HepG2 (cell line): ENCODE data around the gene MDP1. TPM values are rescaled to one million over a fixed set of nuclear protein-coding genes. Genes with fewer than 3 reads are reported as not detected.

Experiments
- ELF3 ChIP-seq: IDR thresholded peaks from 2 replicates; pipeline ENCODE4 v1.6.1; 2016; ENCODE audit warnings: missing genetic modification reagents, missing compliant biosample characterization
- FLYWCH1 ChIP-seq: sonication (generic); formaldehyde crosslinking; IDR thresholded peaks from 2 replicates; pipeline ENCODE4 v1.8.1; 2023; ENCODE audit warnings: mild to moderate bottlenecking, missing genetic modification reagents
- JUN ChIP-seq: sonication (generic); formaldehyde crosslinking; IDR thresholded peaks from 2 replicates; pipeline ENCODE4 v1.4.0; 2020; ENCODE audit warnings: mild to moderate bottlenecking, missing genetic modification reagents
- NCOA5 ChIP-seq: sonication (generic); formaldehyde crosslinking; IDR thresholded peaks from 2 replicates; pipeline ENCODE4 v1.4.0; 2020; ENCODE audit warnings: missing genetic modification reagents
- SIX1 ChIP-seq: sonication (generic); formaldehyde crosslinking; IDR thresholded peaks from 2 replicates; pipeline ENCODE4 v1.4.0; 2020; ENCODE audit warnings: missing genetic modification reagents, borderline replicate concordance
- ZC3H13 ChIP-seq: sonication (generic); formaldehyde crosslinking; IDR thresholded peaks from 2 replicates; pipeline ENCODE4 v1.8.1; 2023; ENCODE audit warnings: mild to moderate bottlenecking, missing genetic modification reagents, moderate library complexity
- ZNF629 ChIP-seq: sonication (generic); formaldehyde crosslinking; conservative IDR thresholded peaks from 2 replicates; pipeline ENCODE4 v1.5.0; 2020; ENCODE audit warnings: missing genetic modification reagents
- ZNF674 ChIP-seq: sonication (generic); formaldehyde crosslinking; IDR thresholded peaks from 2 replicates; pipeline ENCODE4 v1.5.0; 2020; ENCODE audit warnings: low read depth, mild to moderate bottlenecking, missing genetic modification reagents
- ZNF850 ChIP-seq: sonication (generic); formaldehyde crosslinking; conservative IDR thresholded peaks from 2 replicates; pipeline ENCODE4 v1.9.0; 2021; ENCODE audit warnings: mild to moderate bottlenecking, missing genetic modification reagents
- polyA plus RNA-seq, 8 experiments: library from polyadenylated mRNA; depleted of rRNA in 3 of 8; stranded (reverse) in 7 of 8; unstranded in 1 of 8; fragments of >200 nt; fragmentation: Illumina TruSeq in 4 of 8; extraction: Trizol in 4 of 8; gene quantifications; 2 replicates each; pipeline versions ENCODE4 v1.2.1 to v1.2.3, GENCODE V29; 2011 to 2016; ENCODE audit warnings: low read depth in 4 of 8, missing spikeins in 1 of 8, mixed read lengths in 1 of 8; ENCODE audit not compliant: insufficient read depth in 1 of 8
- total RNA-seq, 5 experiments: library from RNA; depleted of rRNA; stranded (reverse); fragments of >200 nt; fragmentation: Illumina TruSeq; extraction: Trizol; gene quantifications; 2 replicates each; pipeline ENCODE4 v1.2.3, GENCODE V29; 2016; ENCODE audit warnings: low read depth in 1 of 5
- TF ChIP-seq, protein P1 (sequence below): sonication (generic); formaldehyde crosslinking; IDR thresholded peaks from 2 replicates; pipeline ENCODE4 v1.5.0; 2020; ENCODE audit warnings: mild to moderate bottlenecking, missing genetic modification reagents, borderline replicate concordance
- TF ChIP-seq, protein P2 (sequence below): sonication (generic); formaldehyde crosslinking; IDR thresholded peaks from 2 replicates; pipeline ENCODE4 v1.4.0; 2020; ENCODE audit warnings: missing genetic modification reagents
- TF ChIP-seq, protein P3 (sequence below), 2 experiments: sonication (generic) in 1 of 2; formaldehyde crosslinking in 1 of 2; IDR thresholded peaks; 2 replicates each; pipeline versions ENCODE4 v1.6.1 to v1.9.0; 2014 to 2022; ENCODE audit warnings: antibody characterized with exemption in 1 of 2, borderline replicate concordance in 1 of 2, inconsistent platforms in 1 of 2, low read depth in 1 of 2, missing genetic modification reagents in 1 of 2
- TF ChIP-seq, protein P4 (sequence below): sonication (generic); formaldehyde crosslinking; IDR thresholded peaks from 2 replicates; pipeline ENCODE4 v1.4.0; 2020; ENCODE audit warnings: low read depth, mild to moderate bottlenecking, missing genetic modification reagents

Gene MDP1
- total and polyA plus RNA-seq, 2 of the 13 experiments (the other 11 are each of a cell fraction or from before 2014, with no cell fraction given): 44.1 to 48.7 TPM

DNA sequence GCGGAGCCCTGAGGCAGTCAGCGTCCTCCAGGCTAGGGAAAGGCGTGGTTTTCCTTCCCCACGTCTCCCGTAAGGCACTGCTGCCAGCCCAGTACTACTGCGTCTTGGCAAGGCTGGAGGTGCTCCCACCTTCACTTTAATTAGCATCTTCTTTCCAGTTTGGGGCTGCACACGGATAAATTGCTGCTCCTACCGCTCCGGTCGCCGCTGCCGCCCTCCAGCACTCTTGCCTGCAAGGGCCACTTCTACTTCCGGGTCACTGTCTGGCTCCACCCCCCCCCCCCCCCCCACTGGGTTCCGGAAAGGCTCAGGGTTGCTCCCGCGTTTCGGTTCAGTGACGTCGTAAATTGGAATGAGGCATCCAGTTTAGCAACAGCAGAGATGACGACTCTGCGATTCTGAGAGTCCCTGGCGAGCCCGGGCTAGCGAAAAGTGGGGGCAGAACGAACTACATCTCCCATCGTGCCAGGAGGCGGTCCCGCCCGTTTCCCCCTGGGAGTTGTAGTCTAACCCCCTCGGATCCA, 16.3 kb upstream of the MDP1 start, which contains the start of gene NEDD8 (continued):
- TF ChIP-seq, protein P1, sequence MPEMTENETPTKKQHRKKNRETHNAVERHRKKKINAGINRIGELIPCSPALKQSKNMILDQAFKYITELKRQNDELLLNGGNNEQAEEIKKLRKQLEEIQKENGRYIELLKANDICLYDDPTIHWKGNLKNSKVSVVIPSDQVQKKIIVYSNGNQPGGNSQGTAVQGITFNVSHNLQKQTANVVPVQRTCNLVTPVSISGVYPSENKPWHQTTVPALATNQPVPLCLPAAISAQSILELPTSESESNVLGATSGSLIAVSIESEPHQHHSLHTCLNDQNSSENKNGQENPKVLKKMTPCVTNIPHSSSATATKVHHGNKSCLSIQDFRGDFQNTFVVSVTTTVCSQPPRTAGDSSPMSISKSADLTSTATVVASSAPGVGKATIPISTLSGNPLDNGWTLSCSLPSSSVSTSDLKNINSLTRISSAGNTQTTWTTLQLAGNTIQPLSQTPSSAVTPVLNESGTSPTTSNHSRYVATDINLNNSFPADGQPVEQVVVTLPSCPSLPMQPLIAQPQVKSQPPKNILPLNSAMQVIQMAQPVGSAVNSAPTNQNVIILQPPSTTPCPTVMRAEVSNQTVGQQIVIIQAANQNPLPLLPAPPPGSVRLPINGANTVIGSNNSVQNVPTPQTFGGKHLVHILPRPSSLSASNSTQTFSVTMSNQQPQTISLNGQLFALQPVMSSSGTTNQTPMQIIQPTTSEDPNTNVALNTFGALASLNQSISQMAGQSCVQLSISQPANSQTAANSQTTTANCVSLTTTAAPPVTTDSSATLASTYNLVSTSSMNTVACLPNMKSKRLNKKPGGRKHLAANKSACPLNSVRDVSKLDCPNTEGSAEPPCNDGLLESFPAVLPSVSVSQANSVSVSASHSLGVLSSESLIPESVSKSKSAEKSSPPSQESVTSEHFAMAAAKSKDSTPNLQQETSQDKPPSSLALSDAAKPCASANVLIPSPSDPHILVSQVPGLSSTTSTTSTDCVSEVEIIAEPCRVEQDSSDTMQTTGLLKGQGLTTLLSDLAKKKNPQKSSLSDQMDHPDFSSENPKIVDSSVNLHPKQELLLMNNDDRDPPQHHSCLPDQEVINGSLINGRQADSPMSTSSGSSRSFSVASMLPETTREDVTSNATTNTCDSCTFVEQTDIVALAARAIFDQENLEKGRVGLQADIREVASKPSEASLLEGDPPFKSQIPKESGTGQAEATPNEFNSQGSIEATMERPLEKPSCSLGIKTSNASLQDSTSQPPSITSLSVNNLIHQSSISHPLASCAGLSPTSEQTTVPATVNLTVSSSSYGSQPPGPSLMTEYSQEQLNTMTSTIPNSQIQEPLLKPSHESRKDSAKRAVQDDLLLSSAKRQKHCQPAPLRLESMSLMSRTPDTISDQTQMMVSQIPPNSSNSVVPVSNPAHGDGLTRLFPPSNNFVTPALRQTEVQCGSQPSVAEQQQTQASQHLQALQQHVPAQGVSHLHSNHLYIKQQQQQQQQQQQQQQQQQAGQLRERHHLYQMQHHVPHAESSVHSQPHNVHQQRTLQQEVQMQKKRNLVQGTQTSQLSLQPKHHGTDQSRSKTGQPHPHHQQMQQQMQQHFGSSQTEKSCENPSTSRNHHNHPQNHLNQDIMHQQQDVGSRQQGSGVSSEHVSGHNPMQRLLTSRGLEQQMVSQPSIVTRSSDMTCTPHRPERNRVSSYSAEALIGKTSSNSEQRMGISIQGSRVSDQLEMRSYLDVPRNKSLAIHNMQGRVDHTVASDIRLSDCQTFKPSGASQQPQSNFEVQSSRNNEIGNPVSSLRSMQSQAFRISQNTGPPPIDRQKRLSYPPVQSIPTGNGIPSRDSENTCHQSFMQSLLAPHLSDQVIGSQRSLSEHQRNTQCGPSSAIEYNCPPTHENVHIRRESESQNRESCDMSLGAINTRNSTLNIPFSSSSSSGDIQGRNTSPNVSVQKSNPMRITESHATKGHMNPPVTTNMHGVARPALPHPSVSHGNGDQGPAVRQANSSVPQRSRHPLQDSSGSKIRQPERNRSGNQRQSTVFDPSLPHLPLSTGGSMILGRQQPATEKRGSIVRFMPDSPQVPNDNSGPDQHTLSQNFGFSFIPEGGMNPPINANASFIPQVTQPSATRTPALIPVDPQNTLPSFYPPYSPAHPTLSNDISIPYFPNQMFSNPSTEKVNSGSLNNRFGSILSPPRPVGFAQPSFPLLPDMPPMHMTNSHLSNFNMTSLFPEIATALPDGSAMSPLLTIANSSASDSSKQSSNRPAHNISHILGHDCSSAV: 0 out of 2 replicates have a peak, but pooled peaks have one; percentile 49
- peak; percentile 27 for TF ChIP-seq ELF3 (CRISPR knock-in tag)
- TF ChIP-seq ZNF674: peak; percentile 97; the same call in 1 of the 2 replicates
- TF ChIP-seq NCOA5 (CRISPR knock-in tag): no peak
- no peak for TF ChIP-seq ZNF629
- TF ChIP-seq SIX1: peak; percentile 40; the same call in 1 of the 2 replicates
- no peak; the same call in 1 of the 2 replicates for TF ChIP-seq ZC3H13 (CRISPR knock-in tag)
- TF ChIP-seq, protein P2, sequence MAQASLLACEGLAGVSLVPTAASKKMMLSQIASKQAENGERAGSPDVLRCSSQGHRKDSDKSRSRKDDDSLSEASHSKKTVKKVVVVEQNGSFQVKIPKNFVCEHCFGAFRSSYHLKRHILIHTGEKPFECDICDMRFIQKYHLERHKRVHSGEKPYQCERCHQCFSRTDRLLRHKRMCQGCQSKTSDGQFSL (CRISPR knock-in tag): peak; percentile 100
- TF ChIP-seq, protein P3, sequence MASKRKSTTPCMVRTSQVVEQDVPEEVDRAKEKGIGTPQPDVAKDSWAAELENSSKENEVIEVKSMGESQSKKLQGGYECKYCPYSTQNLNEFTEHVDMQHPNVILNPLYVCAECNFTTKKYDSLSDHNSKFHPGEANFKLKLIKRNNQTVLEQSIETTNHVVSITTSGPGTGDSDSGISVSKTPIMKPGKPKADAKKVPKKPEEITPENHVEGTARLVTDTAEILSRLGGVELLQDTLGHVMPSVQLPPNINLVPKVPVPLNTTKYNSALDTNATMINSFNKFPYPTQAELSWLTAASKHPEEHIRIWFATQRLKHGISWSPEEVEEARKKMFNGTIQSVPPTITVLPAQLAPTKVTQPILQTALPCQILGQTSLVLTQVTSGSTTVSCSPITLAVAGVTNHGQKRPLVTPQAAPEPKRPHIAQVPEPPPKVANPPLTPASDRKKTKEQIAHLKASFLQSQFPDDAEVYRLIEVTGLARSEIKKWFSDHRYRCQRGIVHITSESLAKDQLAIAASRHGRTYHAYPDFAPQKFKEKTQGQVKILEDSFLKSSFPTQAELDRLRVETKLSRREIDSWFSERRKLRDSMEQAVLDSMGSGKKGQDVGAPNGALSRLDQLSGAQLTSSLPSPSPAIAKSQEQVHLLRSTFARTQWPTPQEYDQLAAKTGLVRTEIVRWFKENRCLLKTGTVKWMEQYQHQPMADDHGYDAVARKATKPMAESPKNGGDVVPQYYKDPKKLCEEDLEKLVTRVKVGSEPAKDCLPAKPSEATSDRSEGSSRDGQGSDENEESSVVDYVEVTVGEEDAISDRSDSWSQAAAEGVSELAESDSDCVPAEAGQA (IDR thresholded peaks at IDR 0.05; ENCODE audit: low read depth): peak; percentile 49; the same call in 1 of the 2 replicates
- TF ChIP-seq, protein P3 (CRISPR knock-in tag; IDR thresholded peaks at IDR 0.05; ENCODE audit: borderline replicate concordance): no peak
- TF ChIP-seq ZNF850: no peak
- TF ChIP-seq, protein P4, sequence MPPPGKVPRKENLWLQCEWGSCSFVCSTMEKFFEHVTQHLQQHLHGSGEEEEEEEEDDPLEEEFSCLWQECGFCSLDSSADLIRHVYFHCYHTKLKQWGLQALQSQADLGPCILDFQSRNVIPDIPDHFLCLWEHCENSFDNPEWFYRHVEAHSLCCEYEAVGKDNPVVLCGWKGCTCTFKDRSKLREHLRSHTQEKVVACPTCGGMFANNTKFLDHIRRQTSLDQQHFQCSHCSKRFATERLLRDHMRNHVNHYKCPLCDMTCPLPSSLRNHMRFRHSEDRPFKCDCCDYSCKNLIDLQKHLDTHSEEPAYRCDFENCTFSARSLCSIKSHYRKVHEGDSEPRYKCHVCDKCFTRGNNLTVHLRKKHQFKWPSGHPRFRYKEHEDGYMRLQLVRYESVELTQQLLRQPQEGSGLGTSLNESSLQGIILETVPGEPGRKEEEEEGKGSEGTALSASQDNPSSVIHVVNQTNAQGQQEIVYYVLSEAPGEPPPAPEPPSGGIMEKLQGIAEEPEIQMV (CRISPR knock-in tag): no peak; the same call in none of the 2 replicates
- no peak for TF ChIP-seq FLYWCH1 (CRISPR knock-in tag)
- peak; percentile 46; the same call in 1 of the 2 replicates for TF ChIP-seq JUN (CRISPR knock-in tag)
